Subcutaneous abdominal adipose tissue (tissue), 5 donors: ENCODE measurements around the gene TAAR8.

ENCODE experiments used
- H3K27ac ChIP-seq: one replicate; pipeline ENCODE4 v1.7.0; 2013; ENCODE audit warnings: low read depth, mild to moderate bottlenecking, inconsistent platforms, low read length, moderate library complexity
- H3K27me3 ChIP-seq, 5 donors: one replicate each; pipeline ENCODE4 v1.7.0; 2013; ENCODE audit warnings: low read length in 5 of 5, inconsistent platforms in 1 of 5; ENCODE audit not compliant: control insufficient read depth in 5 of 5, insufficient read depth in 4 of 5
- H3K36me3 ChIP-seq, 5 donors: one replicate each; pipeline ENCODE4 v1.7.0; 2013; ENCODE audit warnings: low read length in 5 of 5; ENCODE audit not compliant: control insufficient read depth in 5 of 5, insufficient read depth in 5 of 5
- H3K4me1 ChIP-seq, 5 donors: one replicate each; pipeline ENCODE4 v1.7.0; 2013; ENCODE audit warnings: low read length in 5 of 5, mild to moderate bottlenecking in 3 of 5, moderate library complexity in 1 of 5; ENCODE audit not compliant: control insufficient read depth in 5 of 5, insufficient read depth in 5 of 5
- H3K4me3 ChIP-seq, 5 donors: one replicate each; pipeline ENCODE4 v1.7.0; 2013; ENCODE audit warnings: low read length in 5 of 5, low read depth in 1 of 5
- H3K9ac ChIP-seq, 5 donors: one replicate each; pipeline ENCODE4 v1.7.0; 2013; ENCODE audit warnings: low read length in 5 of 5, mild to moderate bottlenecking in 4 of 5, moderate library complexity in 3 of 5
- H3K9me3 ChIP-seq, 5 donors: one replicate each; pipeline ENCODE4 v1.7.0; 2013; ENCODE audit warnings: low read length in 5 of 5; ENCODE audit not compliant: control insufficient read depth in 5 of 5
- donor health status: healthy.
- donor health status: healthy.
- donor health status: healthy.
- donor health status: healthy.
- donor health status: healthy.

TAAR8 gene, protein sequence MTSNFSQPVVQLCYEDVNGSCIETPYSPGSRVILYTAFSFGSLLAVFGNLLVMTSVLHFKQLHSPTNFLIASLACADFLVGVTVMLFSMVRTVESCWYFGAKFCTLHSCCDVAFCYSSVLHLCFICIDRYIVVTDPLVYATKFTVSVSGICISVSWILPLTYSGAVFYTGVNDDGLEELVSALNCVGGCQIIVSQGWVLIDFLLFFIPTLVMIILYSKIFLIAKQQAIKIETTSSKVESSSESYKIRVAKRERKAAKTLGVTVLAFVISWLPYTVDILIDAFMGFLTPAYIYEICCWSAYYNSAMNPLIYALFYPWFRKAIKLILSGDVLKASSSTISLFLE

GRCh38 chr6:132552372-132552771 lies at the start of gene TAAR8:
Gene TAAR8 (plus strand): TSS chr6:132552672. CDS start chr6:132552693, 21 bp downstream.
- H3K27me3 ChIP-seq, result no peaks in the 10 kb centered on the region
- no peak within 1 kb of the TSS for H3K4me3 ChIP-seq
- H3K36me3 ChIP-seq, result no peaks in the 10 kb centered on the region
- no peaks in the 10 kb centered on the region for H3K4me1 ChIP-seq
- no peak within 1 kb of the TSS for H3K9ac ChIP-seq
- no peaks in the 10 kb centered on the region for H3K9me3 ChIP-seq
- no peak within 1 kb of the TSS for H3K27ac ChIP-seq

GRCh38 chr6:132504757-132505156 lies 47.7 kb upstream of the TAAR8 start:
- Histone ChIP-seq H3K9me3 (no peaks in the 10 kb centered on the region), H3K4me3 (no peak overlapping the region), H3K27ac (no peak overlapping the region), H3K36me3 (peaks cover 11 to 40% (median 16%) of the 10 kb centered on the region in 5 donors), H3K4me1 (peaks cover 6 to 47% (median 27%) of the 10 kb centered on the region in 5 donors), H3K27me3 (no peaks in the 10 kb centered on the region), H3K9ac (no peak overlapping the region)

GRCh38 chr6:132505158-132505557 lies 47.3 kb upstream of the TAAR8 start:
- H3K27ac ChIP-seq, result no peak overlapping the region
- peaks cover 11 to 36% (median 16%) of the 10 kb centered on the region in 5 donors for H3K36me3 ChIP-seq
- peaks cover 6 to 47% (median 25%) of the 10 kb centered on the region in 5 donors for H3K4me1 ChIP-seq
- no peaks in the 10 kb centered on the region for H3K9me3 ChIP-seq
- no peaks in the 10 kb centered on the region for H3K27me3 ChIP-seq
- H3K4me3 ChIP-seq, result no peak overlapping the region
- no peak overlapping the region for H3K9ac ChIP-seq

GRCh38 chr6:132506461-132506860 lies 46.0 kb upstream of the TAAR8 start:
- Histone ChIP-seq H3K9me3 (no peaks in the 10 kb centered on the region), H3K27me3 (no peaks in the 10 kb centered on the region), H3K9ac (no peak overlapping the region), H3K27ac (no peak overlapping the region), H3K4me3 (no peak overlapping the region), H3K4me1 (peaks cover 6 to 54% (median 33%) of the 10 kb centered on the region in 5 donors), H3K36me3 (peaks cover 7 to 26% (median 11%) of the 10 kb centered on the region in 5 donors)

GRCh38 chr6:132506869-132507808 lies 45.3 kb upstream of the TAAR8 start:
- Histone ChIP-seq H3K36me3 (peaks cover under 1 to 20% (median 8%) of the 10 kb centered on the region in 5 donors), H3K4me1 (peaks cover 6 to 60% (median 39%) of the 10 kb centered on the region in 5 donors), H3K27me3 (no peaks in the 10 kb centered on the region), H3K9ac (no peak overlapping the region), H3K27ac (no peak overlapping the region), H3K9me3 (no peaks in the 10 kb centered on the region), H3K4me3 (no peak overlapping the region)

DNA sequence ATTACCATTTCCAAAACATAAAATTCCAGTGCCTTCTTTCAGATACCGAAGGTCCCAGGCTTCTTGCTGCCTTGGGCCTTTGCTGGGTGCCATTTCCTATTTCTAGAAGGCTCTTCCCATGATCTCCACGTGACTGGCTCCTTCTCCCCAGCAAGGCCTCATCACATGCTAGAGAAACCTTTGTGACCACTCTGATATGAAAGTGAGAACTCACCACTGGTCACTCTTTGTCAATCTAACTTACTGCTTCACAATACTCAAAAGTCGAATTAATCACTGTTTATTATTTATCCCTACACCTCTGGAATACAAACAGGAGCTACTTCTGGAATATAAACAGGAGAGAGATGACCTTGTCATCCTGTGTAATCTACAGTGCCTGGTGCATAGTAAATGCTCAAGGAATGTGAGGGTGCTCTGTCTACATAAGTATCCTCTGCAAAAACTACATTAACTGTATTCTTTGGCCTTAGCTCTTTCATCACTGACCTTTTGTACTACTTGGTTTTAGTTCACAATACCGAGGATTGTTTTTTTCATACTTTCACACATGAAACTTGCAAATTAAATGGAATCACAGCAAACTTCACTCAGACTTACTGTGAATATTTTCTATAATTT lies 41.2 kb upstream of the TAAR8 start:
- H3K4me1 ChIP-seq, result peaks cover 2 to 60% (median 33%) of the 10 kb centered on the region in 5 donors
- H3K9me3 ChIP-seq, result no peaks in the 10 kb centered on the region
- no peaks in the 10 kb centered on the region for H3K27me3 ChIP-seq
- peak overlapping the region; percentile 77 for H3K27ac ChIP-seq
- H3K9ac ChIP-seq, result peak overlapping the region in 4 of 5 donors; percentile 79 to 88 (median 82)
- H3K4me3 ChIP-seq, result peak overlapping the region; percentile 76 to 97 (median 88)
- H3K36me3 ChIP-seq, result peaks cover 0 to 9% (median 2%) of the 10 kb centered on the region in 5 donors

DNA sequence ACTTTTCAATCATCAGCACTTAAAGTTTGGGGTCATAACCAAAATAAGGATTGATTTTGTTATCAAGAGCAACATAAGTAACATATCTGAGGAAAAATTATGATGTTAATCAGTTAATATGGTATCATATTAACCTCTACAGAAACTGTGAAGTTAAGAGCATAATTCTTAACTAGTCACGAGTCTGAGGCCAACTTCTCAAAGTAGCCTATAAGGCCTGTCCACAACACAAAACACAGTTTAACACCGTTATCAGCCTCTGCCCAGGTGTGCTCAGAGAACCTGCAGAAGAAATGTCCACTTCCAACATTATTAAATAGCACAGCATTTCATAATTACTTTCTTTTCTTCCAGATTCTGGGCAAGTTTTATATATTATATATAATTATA lies 40.6 kb upstream of the TAAR8 start:
- peaks cover 2 to 58% (median 33%) of the 10 kb centered on the region in 5 donors for H3K4me1 ChIP-seq
- H3K27me3 ChIP-seq, result no peaks in the 10 kb centered on the region
- no peaks in the 10 kb centered on the region for H3K9me3 ChIP-seq
- H3K36me3 ChIP-seq, result peaks cover 0 to 9% (median 2%) of the 10 kb centered on the region in 5 donors
- peak overlapping the region; percentile 77 for H3K27ac ChIP-seq
- H3K9ac ChIP-seq, result peak overlapping the region in 4 of 5 donors; percentile 79 to 88 (median 82)
- H3K4me3 ChIP-seq, result peak overlapping the region; percentile 76 to 97 (median 88)

- Histone ChIP-seq H3K9me3 (no peaks in the 10 kb centered on the region), H3K9ac (peak overlapping the region; percentile 30 to 88 (median 79)), H3K4me3 (peak overlapping the region; percentile 76 to 97 (median 88)), H3K36me3 (peaks cover 0 to 9% (median 0%) of the 10 kb centered on the region in 5 donors), H3K27ac (peak overlapping the region; percentile 77), H3K4me1 (peaks cover 2 to 58% (median 33%) of the 10 kb centered on the region in 5 donors), H3K27me3 (no peaks in the 10 kb centered on the region)
These were observed 40.2 kb upstream of the TAAR8 start for GRCh38 chr6:132512342-132512637.

DNA sequence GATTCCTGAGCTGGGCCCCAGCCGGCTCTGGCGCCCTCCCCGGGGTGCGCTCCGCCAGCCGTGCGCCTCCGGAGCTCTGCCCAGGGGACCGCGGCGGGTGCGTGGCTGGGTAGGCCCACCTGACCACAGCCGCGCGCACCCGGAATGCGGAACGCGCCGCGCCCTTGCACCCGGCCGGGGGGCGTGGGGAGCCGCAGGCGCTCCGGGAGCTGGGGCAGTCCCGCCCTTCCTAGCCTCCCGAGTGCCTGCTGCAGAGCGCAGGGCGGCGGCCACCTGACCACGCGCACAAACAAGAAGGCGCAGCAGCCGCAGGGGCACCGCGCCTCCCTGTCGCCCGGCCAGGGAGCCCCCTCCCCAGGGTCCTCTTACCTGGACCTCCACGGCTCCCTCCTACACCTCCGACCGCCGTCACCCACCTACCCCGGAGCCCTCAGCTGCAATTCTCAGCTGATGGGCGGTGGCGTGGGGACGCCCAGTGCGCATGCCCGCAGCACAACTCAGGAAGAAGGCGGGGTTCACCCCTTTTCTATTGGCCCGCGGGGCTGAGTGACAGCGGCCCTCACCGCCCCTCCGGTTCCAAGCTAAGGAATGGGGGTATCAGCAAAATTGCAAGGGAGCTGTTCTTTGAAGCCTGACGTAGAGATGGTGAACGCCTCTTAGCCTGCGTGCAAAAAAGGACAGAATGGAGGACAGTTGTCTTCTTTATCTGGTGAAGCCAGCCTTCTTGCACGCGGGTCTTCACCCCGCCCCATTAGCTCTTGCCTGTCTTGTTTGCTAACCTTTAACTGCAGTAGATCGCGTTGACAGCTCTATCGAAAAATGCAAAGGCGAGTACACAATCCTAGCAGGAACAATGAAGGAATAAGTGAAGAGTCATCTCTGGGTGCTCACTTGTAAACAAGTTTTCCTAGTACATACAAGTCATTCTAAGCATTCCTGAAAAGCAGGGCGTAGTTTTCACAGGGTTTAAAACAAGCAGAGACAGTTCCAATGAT lies 39.5 kb upstream of the TAAR8 start, which contains the start of gene STX7:
Gene STX7 (minus strand): TSS at position 479 of the 995 bp plus-strand sequence. CDS start 9,586 bp downstream, outside the sequence.
- no peaks in the 10 kb centered on the region for H3K27me3 ChIP-seq
- H3K4me1 ChIP-seq, result peaks cover 2 to 55% (median 30%) of the 10 kb centered on the region in 5 donors
- peak within 1 kb of the TSS; percentile 74 to 88 (median 79) for H3K9ac ChIP-seq

More for the DNA sequence above, 39.5 kb upstream of the TAAR8 start, which contains the start of gene STX7:
- H3K27ac ChIP-seq, result peak within 1 kb of the TSS; percentile 77
- no peaks in the 10 kb centered on the region for H3K9me3 ChIP-seq
- H3K36me3 ChIP-seq, result peaks cover 0 to 4% (median 0%) of the 10 kb centered on the region in 5 donors
- H3K4me3 ChIP-seq, result peak within 1 kb of the TSS; percentile 87 to 97 (median 92)
